H1 (cell line): ENCODE measurements around the gene MCEMP1. TPM values are rescaled to one million over a fixed set of nuclear protein-coding genes. Genes with fewer than 3 reads are reported as not detected.

Experiments
- KDM1A ChIP-seq: fragments of 200-600, 300-600 bp; sonication (generic); IDR thresholded peaks from 2 replicates; pipeline ENCODE4 v1.7.1; 2016; ENCODE audit warnings: mild to moderate bottlenecking, low read length, borderline replicate concordance
- polyA plus RNA-seq, 7 experiments: library from polyadenylated mRNA; depleted of rRNA in 3 of 7; stranded (reverse) in 5 of 7; unstranded in 2 of 7; fragments of >200 nt in 5 of 7; fragments of 200-250 nt in 2 of 7; gene quantifications; 1 replicate in 5 of 7; 2 replicates in 1 of 7; 4 replicates in 1 of 7; pipeline versions ENCODE4 v1.2.1 to v1.2.3, GENCODE V29; 2011 to 2013; ENCODE audit warnings: missing spikeins in 2 of 7, mixed read lengths in 2 of 7
- total RNA-seq: library from RNA; stranded (reverse); fragmentation: NEBNext Ultra II Directional; extraction: Animal tissue kit (Norgen Biotek cat#: 25700); gene quantifications from 2 replicates; pipeline ENCODE4 v1.2.1, GENCODE V29; 2021
- TF ChIP-seq, protein P1 (sequence below): fragments of 300-600 bp; sonication (generic); IDR thresholded peaks from 2 replicates; pipeline ENCODE4 v1.7.1; 2012; ENCODE audit warnings: low read length, moderate library complexity, mild to moderate bottlenecking, inconsistent platforms; ENCODE audit not compliant: insufficient replicate concordance

MCEMP1 gene
- total and polyA plus RNA-seq, 2 of the 8 experiments (the other 6 are each of a cell fraction or from before 2014, with no cell fraction given): not detected

- TF ChIP-seq, protein P1, sequence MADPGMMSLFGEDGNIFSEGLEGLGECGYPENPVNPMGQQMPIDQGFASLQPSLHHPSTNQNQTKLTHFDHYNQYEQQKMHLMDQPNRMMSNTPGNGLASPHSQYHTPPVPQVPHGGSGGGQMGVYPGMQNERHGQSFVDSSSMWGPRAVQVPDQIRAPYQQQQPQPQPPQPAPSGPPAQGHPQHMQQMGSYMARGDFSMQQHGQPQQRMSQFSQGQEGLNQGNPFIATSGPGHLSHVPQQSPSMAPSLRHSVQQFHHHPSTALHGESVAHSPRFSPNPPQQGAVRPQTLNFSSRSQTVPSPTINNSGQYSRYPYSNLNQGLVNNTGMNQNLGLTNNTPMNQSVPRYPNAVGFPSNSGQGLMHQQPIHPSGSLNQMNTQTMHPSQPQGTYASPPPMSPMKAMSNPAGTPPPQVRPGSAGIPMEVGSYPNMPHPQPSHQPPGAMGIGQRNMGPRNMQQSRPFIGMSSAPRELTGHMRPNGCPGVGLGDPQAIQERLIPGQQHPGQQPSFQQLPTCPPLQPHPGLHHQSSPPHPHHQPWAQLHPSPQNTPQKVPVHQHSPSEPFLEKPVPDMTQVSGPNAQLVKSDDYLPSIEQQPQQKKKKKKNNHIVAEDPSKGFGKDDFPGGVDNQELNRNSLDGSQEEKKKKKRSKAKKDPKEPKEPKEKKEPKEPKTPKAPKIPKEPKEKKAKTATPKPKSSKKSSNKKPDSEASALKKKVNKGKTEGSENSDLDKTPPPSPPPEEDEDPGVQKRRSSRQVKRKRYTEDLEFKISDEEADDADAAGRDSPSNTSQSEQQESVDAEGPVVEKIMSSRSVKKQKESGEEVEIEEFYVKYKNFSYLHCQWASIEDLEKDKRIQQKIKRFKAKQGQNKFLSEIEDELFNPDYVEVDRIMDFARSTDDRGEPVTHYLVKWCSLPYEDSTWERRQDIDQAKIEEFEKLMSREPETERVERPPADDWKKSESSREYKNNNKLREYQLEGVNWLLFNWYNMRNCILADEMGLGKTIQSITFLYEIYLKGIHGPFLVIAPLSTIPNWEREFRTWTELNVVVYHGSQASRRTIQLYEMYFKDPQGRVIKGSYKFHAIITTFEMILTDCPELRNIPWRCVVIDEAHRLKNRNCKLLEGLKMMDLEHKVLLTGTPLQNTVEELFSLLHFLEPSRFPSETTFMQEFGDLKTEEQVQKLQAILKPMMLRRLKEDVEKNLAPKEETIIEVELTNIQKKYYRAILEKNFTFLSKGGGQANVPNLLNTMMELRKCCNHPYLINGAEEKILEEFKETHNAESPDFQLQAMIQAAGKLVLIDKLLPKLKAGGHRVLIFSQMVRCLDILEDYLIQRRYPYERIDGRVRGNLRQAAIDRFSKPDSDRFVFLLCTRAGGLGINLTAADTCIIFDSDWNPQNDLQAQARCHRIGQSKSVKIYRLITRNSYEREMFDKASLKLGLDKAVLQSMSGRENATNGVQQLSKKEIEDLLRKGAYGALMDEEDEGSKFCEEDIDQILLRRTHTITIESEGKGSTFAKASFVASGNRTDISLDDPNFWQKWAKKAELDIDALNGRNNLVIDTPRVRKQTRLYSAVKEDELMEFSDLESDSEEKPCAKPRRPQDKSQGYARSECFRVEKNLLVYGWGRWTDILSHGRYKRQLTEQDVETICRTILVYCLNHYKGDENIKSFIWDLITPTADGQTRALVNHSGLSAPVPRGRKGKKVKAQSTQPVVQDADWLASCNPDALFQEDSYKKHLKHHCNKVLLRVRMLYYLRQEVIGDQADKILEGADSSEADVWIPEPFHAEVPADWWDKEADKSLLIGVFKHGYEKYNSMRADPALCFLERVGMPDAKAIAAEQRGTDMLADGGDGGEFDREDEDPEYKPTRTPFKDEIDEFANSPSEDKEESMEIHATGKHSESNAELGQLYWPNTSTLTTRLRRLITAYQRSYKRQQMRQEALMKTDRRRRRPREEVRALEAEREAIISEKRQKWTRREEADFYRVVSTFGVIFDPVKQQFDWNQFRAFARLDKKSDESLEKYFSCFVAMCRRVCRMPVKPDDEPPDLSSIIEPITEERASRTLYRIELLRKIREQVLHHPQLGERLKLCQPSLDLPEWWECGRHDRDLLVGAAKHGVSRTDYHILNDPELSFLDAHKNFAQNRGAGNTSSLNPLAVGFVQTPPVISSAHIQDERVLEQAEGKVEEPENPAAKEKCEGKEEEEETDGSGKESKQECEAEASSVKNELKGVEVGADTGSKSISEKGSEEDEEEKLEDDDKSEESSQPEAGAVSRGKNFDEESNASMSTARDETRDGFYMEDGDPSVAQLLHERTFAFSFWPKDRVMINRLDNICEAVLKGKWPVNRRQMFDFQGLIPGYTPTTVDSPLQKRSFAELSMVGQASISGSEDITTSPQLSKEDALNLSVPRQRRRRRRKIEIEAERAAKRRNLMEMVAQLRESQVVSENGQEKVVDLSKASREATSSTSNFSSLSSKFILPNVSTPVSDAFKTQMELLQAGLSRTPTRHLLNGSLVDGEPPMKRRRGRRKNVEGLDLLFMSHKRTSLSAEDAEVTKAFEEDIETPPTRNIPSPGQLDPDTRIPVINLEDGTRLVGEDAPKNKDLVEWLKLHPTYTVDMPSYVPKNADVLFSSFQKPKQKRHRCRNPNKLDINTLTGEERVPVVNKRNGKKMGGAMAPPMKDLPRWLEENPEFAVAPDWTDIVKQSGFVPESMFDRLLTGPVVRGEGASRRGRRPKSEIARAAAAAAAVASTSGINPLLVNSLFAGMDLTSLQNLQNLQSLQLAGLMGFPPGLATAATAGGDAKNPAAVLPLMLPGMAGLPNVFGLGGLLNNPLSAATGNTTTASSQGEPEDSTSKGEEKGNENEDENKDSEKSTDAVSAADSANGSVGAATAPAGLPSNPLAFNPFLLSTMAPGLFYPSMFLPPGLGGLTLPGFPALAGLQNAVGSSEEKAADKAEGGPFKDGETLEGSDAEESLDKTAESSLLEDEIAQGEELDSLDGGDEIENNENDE: no peak
- peak; percentile 20; the same call in 1 of the 2 replicates for TF ChIP-seq KDM1A
Observed at GRCh38 chr19:7701654-7702457, 25.0 kb downstream of the MCEMP1 start, which contains the start of gene FCER2 (continued).
